HepG2 (cell line): ENCODE results near the gene ARPC5. TPM values are rescaled to one million over a fixed set of nuclear protein-coding genes. Genes with fewer than 3 reads are reported as not detected.

Source experiments
- ADNP ChIP-seq: sonication (generic); formaldehyde crosslinking; IDR thresholded peaks from 2 replicates; pipeline ENCODE4 v1.4.0; 2020; ENCODE audit warnings: missing genetic modification reagents
- GATA4 ChIP-seq: sonication (generic); IDR thresholded peaks from 2 replicates; pipeline ENCODE4 v1.6.1; 2016; ENCODE audit warnings: antibody characterized with exemption, low read depth, borderline replicate concordance
- KDM3A ChIP-seq: IDR thresholded peaks from 2 replicates; pipeline ENCODE4 v1.6.1; 2018; ENCODE audit warnings: low read depth, missing compliant biosample characterization
- KLF9 ChIP-seq: IDR thresholded peaks from 2 replicates; pipeline ENCODE4 v1.6.1; 2016; ENCODE audit warnings: low read depth
- PHB2 ChIP-seq: fragments of 450-650 bp; IDR thresholded peaks from 2 replicates; pipeline ENCODE4 v1.6.1; 2018; ENCODE audit not compliant: partially characterized antibody
- RFX1 ChIP-seq: fragments of 450-650 bp; IDR thresholded peaks from 2 replicates; pipeline ENCODE4 v1.6.1; 2017
- RXRB ChIP-seq: IDR thresholded peaks from 2 replicates; pipeline ENCODE4 v1.6.1; 2016; ENCODE audit warnings: borderline replicate concordance, missing genetic modification reagents, missing compliant biosample characterization
- SMYD3 ChIP-seq: sonication (generic); formaldehyde crosslinking; IDR thresholded peaks from 2 replicates; pipeline ENCODE4 v1.8.1; 2023; ENCODE audit warnings: mild to moderate bottlenecking, missing genetic modification reagents
- SNAI1 ChIP-seq: sonication (generic); formaldehyde crosslinking; IDR thresholded peaks from 2 replicates; pipeline ENCODE4 v1.5.0; 2020; ENCODE audit warnings: mild to moderate bottlenecking, missing genetic modification reagents, borderline replicate concordance
- TBL1XR1 ChIP-seq: fragments of 150-350 bp; IDR thresholded peaks from 2 replicates; pipeline ENCODE4 v1.6.1; 2014; ENCODE audit warnings: borderline replicate concordance, low read length; ENCODE audit not compliant: partially characterized antibody
- ZBTB3 ChIP-seq: sonication (generic); formaldehyde crosslinking; IDR thresholded peaks from 2 replicates; pipeline ENCODE4 v1.4.0; 2020; ENCODE audit warnings: low read depth, mild to moderate bottlenecking, moderate library complexity, missing genetic modification reagents, borderline replicate concordance
- ZBTB8A ChIP-seq: sonication (generic); formaldehyde crosslinking; IDR thresholded peaks from 2 replicates; pipeline ENCODE4 v1.4.0; 2020; ENCODE audit warnings: mild to moderate bottlenecking, low read depth, missing genetic modification reagents, borderline replicate concordance
- ZFAT ChIP-seq: sonication (generic); formaldehyde crosslinking; conservative IDR thresholded peaks from 2 replicates; pipeline ENCODE4 v1.8.1; 2023; ENCODE audit warnings: missing genetic modification reagents, inconsistent platforms
- ZNF232 ChIP-seq: sonication (generic); formaldehyde crosslinking; IDR thresholded peaks from 2 replicates; pipeline ENCODE4 v1.4.0; 2020; ENCODE audit warnings: missing genetic modification reagents, borderline replicate concordance
- ZNF264 ChIP-seq: sonication (generic); formaldehyde crosslinking; IDR thresholded peaks from 2 replicates; pipeline ENCODE4 v1.4.0; 2020; ENCODE audit warnings: missing genetic modification reagents
- ZNF34 ChIP-seq: sonication (generic); formaldehyde crosslinking; IDR thresholded peaks from 2 replicates; pipeline ENCODE4 v1.4.0; 2020; ENCODE audit warnings: mild to moderate bottlenecking, missing genetic modification reagents, borderline replicate concordance
- ZNF382 ChIP-seq: sonication (generic); formaldehyde crosslinking; IDR thresholded peaks from 2 replicates; pipeline ENCODE4 v1.5.0; 2020; ENCODE audit warnings: missing genetic modification reagents, mild to moderate bottlenecking, borderline replicate concordance
- ZNF547 ChIP-seq: sonication (generic); formaldehyde crosslinking; IDR thresholded peaks from 2 replicates; pipeline ENCODE4 v1.5.1; 2020; ENCODE audit warnings: mild to moderate bottlenecking, missing genetic modification reagents
- ZNF644 ChIP-seq: IDR thresholded peaks from 2 replicates; pipeline ENCODE4 v1.6.1; 2016; ENCODE audit warnings: low read depth
- ZNF672 ChIP-seq: sonication (generic); formaldehyde crosslinking; IDR thresholded peaks from 2 replicates; pipeline ENCODE4 v1.8.1; 2022; ENCODE audit warnings: missing genetic modification reagents
- ZNF674 ChIP-seq: sonication (generic); formaldehyde crosslinking; IDR thresholded peaks from 2 replicates; pipeline ENCODE4 v1.5.0; 2020; ENCODE audit warnings: low read depth, mild to moderate bottlenecking, missing genetic modification reagents
- ZNF777 ChIP-seq: sonication (generic); formaldehyde crosslinking; IDR thresholded peaks from 2 replicates; pipeline ENCODE4 v1.4.0; 2020; ENCODE audit warnings: missing genetic modification reagents
- ZNF782 ChIP-seq: sonication (generic); formaldehyde crosslinking; IDR thresholded peaks from 2 replicates; pipeline ENCODE4 v1.4.0; 2020; ENCODE audit warnings: missing genetic modification reagents, mild to moderate bottlenecking, borderline replicate concordance
- polyA plus RNA-seq, 8 experiments: library from polyadenylated mRNA; depleted of rRNA in 3 of 8; stranded (reverse) in 7 of 8; unstranded in 1 of 8; fragments of >200 nt; fragmentation: Illumina TruSeq in 4 of 8; extraction: Trizol in 4 of 8; gene quantifications; 2 replicates each; pipeline versions ENCODE4 v1.2.1 to v1.2.3, GENCODE V29; 2011 to 2016; ENCODE audit warnings: low read depth in 4 of 8, missing spikeins in 1 of 8, mixed read lengths in 1 of 8; ENCODE audit not compliant: insufficient read depth in 1 of 8
- total RNA-seq, 5 experiments: library from RNA; depleted of rRNA; stranded (reverse); fragments of >200 nt; fragmentation: Illumina TruSeq; extraction: Trizol; gene quantifications; 2 replicates each; pipeline ENCODE4 v1.2.3, GENCODE V29; 2016; ENCODE audit warnings: low read depth in 1 of 5
- TF ChIP-seq, protein P1 (sequence below): sonication (generic); formaldehyde crosslinking; IDR thresholded peaks from 2 replicates; pipeline ENCODE4 v1.5.0; 2020; ENCODE audit warnings: mild to moderate bottlenecking, missing genetic modification reagents
- TF ChIP-seq, protein P2 (sequence below): sonication (generic); formaldehyde crosslinking; IDR thresholded peaks from 2 replicates; pipeline ENCODE4 v1.5.0; 2020; ENCODE audit warnings: missing genetic modification reagents
- TF ChIP-seq, protein P3 (sequence below): sonication (generic); formaldehyde crosslinking; IDR thresholded peaks from 2 replicates; pipeline ENCODE4 v1.9.0; 2022; ENCODE audit warnings: low read depth, missing genetic modification reagents

The ARPC5 gene
- total and polyA plus RNA-seq, 2 of the 13 experiments (the other 11 are each of a cell fraction or from before 2014, with no cell fraction given) = 48.4 to 106 TPM

DNA sequence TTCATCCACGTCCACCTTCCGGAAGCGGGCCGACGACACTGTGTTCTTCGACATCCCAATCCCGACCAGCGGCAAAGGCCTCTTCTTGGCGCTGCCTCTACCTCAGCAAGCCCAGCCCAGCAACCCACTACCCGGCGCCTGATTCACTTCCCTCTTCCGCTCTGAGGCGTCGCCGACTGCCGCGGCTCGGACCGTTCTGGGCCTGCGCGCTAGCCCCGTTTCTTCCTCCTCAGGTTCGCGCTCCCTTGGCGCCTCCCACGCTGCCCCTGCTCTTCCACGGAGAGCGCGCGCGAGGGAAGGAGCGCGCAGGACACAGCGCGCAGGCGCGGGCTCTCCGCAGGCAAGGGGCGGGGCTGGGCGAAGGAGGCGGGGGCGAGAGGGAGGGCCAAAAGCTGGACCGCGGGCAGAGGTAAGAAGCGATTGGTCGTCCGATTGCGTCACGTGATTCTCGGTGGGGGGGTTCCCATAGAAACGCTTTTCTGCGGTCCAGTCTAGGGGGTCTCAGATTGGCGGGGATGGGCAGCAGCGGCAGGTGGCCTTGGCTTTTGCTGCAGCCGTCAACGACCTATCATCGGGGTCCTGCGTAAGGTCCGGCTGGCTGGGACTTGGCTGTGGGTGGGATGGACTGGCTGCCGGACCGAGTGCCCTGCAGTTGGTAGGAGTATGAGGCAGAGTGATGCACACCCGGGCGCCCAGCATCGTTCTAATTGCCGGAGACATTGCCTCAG is at the start of gene ARPC5 (continued):
- TF ChIP-seq TBL1XR1 = no peak
- no peak for TF ChIP-seq ADNP
- no peak for TF ChIP-seq SMYD3
- no peak for TF ChIP-seq KLF9 (CRISPR knock-in tag)
- peak; percentile 9; the same call in 1 of the 2 replicates for TF ChIP-seq ZNF264 (CRISPR knock-in tag)
- no peak for TF ChIP-seq ZNF644
- TF ChIP-seq ZBTB3 (CRISPR knock-in tag) = no peak
- TF ChIP-seq ZNF232 = peak; percentile 70; the same call in 1 of the 2 replicates
- TF ChIP-seq ZNF782 (CRISPR knock-in tag) = peak; percentile 64; the same call in 1 of the 2 replicates
- peak; percentile 61; the same call in 1 of the 2 replicates for TF ChIP-seq SNAI1 (CRISPR knock-in tag)
- TF ChIP-seq KDM3A = no peak
- 0 out of 2 replicates have a peak, but pooled peaks have one; percentile 91 for TF ChIP-seq ZNF674 (CRISPR knock-in tag)
- peak; percentile 78 for TF ChIP-seq RFX1
- no peak for TF ChIP-seq ZFAT
- peak; percentile 85; the same call in 1 of the 2 replicates for TF ChIP-seq ZNF777 (CRISPR knock-in tag)
- 0 out of 2 replicates have a peak, but pooled peaks have one; percentile 25 for TF ChIP-seq ZNF34 (CRISPR knock-in tag)
- TF ChIP-seq, protein P1, sequence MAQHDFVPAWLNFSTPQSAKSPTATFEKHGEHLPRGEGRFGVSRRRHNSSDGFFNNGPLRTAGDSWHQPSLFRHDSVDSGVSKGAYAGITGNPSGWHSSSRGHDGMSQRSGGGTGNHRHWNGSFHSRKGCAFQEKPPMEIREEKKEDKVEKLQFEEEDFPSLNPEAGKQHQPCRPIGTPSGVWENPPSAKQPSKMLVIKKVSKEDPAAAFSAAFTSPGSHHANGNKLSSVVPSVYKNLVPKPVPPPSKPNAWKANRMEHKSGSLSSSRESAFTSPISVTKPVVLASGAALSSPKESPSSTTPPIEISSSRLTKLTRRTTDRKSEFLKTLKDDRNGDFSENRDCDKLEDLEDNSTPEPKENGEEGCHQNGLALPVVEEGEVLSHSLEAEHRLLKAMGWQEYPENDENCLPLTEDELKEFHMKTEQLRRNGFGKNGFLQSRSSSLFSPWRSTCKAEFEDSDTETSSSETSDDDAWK = no peak
- TF ChIP-seq, protein P2, sequence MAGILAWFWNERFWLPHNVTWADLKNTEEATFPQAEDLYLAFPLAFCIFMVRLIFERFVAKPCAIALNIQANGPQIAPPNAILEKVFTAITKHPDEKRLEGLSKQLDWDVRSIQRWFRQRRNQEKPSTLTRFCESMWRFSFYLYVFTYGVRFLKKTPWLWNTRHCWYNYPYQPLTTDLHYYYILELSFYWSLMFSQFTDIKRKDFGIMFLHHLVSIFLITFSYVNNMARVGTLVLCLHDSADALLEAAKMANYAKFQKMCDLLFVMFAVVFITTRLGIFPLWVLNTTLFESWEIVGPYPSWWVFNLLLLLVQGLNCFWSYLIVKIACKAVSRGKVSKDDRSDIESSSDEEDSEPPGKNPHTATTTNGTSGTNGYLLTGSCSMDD (CRISPR knock-in tag) = no peak
- TF ChIP-seq PHB2 = no peak
- TF ChIP-seq ZNF382 (CRISPR knock-in tag) = no peak
- TF ChIP-seq ZBTB8A (CRISPR knock-in tag) = no peak
- peak; percentile 28; the same call in 1 of the 2 replicates for TF ChIP-seq RXRB (CRISPR knock-in tag)
- TF ChIP-seq, protein P3, sequence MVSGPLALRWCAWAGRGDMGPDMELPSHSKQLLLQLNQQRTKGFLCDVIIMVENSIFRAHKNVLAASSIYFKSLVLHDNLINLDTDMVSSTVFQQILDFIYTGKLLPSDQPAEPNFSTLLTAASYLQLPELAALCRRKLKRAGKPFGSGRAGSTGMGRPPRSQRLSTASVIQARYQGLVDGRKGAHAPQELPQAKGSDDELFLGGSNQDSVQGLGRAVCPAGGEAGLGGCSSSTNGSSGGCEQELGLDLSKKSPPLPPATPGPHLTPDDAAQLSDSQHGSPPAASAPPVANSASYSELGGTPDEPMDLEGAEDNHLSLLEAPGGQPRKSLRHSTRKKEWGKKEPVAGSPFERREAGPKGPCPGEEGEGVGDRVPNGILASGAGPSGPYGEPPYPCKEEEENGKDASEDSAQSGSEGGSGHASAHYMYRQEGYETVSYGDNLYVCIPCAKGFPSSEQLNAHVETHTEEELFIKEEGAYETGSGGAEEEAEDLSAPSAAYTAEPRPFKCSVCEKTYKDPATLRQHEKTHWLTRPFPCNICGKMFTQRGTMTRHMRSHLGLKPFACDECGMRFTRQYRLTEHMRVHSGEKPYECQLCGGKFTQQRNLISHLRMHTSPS (CRISPR knock-in tag) = no peak
- no peak for TF ChIP-seq GATA4
- peak; percentile 48; the same call in 1 of the 2 replicates for TF ChIP-seq ZNF547
- 0 out of 2 replicates have a peak, but pooled peaks have one; percentile 37 for TF ChIP-seq ZNF672 (CRISPR knock-in tag)
